Liver (tissue), 9 donors: Measurements from ENCODE around the gene ABHD2. TPM values are rescaled to one million over a fixed set of nuclear protein-coding genes. Genes with fewer than 3 reads are reported as not detected.

Source experiments
- DNase-seq: peaks from one replicate; pipeline ENCODE4 v3.0.0-alpha.2; 2017; ENCODE audit warnings: low spot score
- H3K27ac ChIP-seq, 2 donors: one replicate each; pipeline ENCODE4 v1.7.0; 2013; ENCODE audit warnings: inconsistent platforms in 2 of 2, low read length in 2 of 2, control low read depth in 1 of 2, low read depth in 1 of 2, mild to moderate bottlenecking in 1 of 2
- H3K27me3 ChIP-seq, 4 donors: one replicate each; pipeline versions ENCODE4 v1.6.1 to v1.7.0; 2013; ENCODE audit warnings: low read length in 3 of 4, inconsistent platforms in 1 of 4, mild to moderate bottlenecking in 1 of 4, moderate library complexity in 1 of 4; ENCODE audit not compliant: control insufficient read depth in 4 of 4, insufficient read depth in 4 of 4
- H3K36me3 ChIP-seq, 4 donors: one replicate each; pipeline versions ENCODE4 v1.6.1 to v1.7.0; 2013; ENCODE audit warnings: low read length in 3 of 4, mild to moderate bottlenecking in 3 of 4, low read depth in 1 of 4, moderate library complexity in 1 of 4; ENCODE audit not compliant: control insufficient read depth in 4 of 4, insufficient read depth in 3 of 4
- H3K4me1 ChIP-seq, 4 donors: one replicate each; pipeline versions ENCODE4 v1.6.1 to v1.7.0; 2013; ENCODE audit warnings: low read length in 3 of 4, mild to moderate bottlenecking in 3 of 4, moderate library complexity in 1 of 4; ENCODE audit not compliant: control insufficient read depth in 4 of 4, insufficient read depth in 4 of 4
- H3K4me3 ChIP-seq, 3 donors: one replicate each; pipeline versions ENCODE4 v1.6.1 to v1.7.0; 2013; ENCODE audit warnings: low read length in 3 of 3, control low read depth in 1 of 3, low read depth in 1 of 3, mild to moderate bottlenecking in 1 of 3
- H3K9ac ChIP-seq, 2 donors: one replicate each; pipeline ENCODE4 v1.7.0; 2013; ENCODE audit warnings: low read length in 2 of 2, mild to moderate bottlenecking in 2 of 2, moderate library complexity in 2 of 2, control low read depth in 1 of 2, low read depth in 1 of 2
- H3K9me3 ChIP-seq, 4 donors: one replicate each; pipeline versions ENCODE4 v1.6.1 to v1.7.0; 2013; ENCODE audit warnings: low read length in 3 of 4; ENCODE audit not compliant: control insufficient read depth in 4 of 4
- EGR1 ChIP-seq, 2 donors: IDR thresholded peaks; 2 replicates each; pipeline ENCODE4 v1.6.1; 2016 to 2018; ENCODE audit warnings: antibody characterized with exemption in 2 of 2, low read depth in 2 of 2
- FOXA1 ChIP-seq: IDR thresholded peaks from 2 replicates; pipeline ENCODE4 v1.6.1; 2016; ENCODE audit warnings: antibody characterized with exemption
- FOXA2 ChIP-seq: IDR thresholded peaks from 2 replicates; pipeline ENCODE4 v1.6.1; 2016; ENCODE audit warnings: antibody characterized with exemption
- GABPA ChIP-seq, 2 donors: IDR thresholded peaks in 1 of 2; conservative IDR thresholded peaks in 1 of 2; 2 replicates each; pipeline ENCODE4 v1.6.1; 2016; ENCODE audit warnings: antibody characterized with exemption in 2 of 2, mild to moderate bottlenecking in 1 of 2, moderate library complexity in 1 of 2
- HNF4A ChIP-seq, 2 donors: conservative IDR thresholded peaks; 2 replicates each; pipeline ENCODE4 v1.6.1; 2016; ENCODE audit warnings: antibody characterized with exemption in 2 of 2, mild to moderate bottlenecking in 2 of 2
- HNF4G ChIP-seq: IDR thresholded peaks from 2 replicates; pipeline ENCODE4 v1.6.1; 2016; ENCODE audit warnings: antibody characterized with exemption
- JUND ChIP-seq, 2 donors: IDR thresholded peaks; 2 replicates each; pipeline ENCODE4 v1.6.1; 2016; ENCODE audit warnings: antibody characterized with exemption in 2 of 2
- MAX ChIP-seq: IDR thresholded peaks from 2 replicates; pipeline ENCODE4 v1.6.1; 2016; ENCODE audit warnings: antibody characterized with exemption
- NR2F2 ChIP-seq: IDR thresholded peaks from 2 replicates; pipeline ENCODE4 v1.6.1; 2016; ENCODE audit warnings: antibody characterized with exemption
- RAD21 ChIP-seq, 2 donors: IDR thresholded peaks; 2 replicates each; pipeline ENCODE4 v1.6.1; 2016; ENCODE audit warnings: antibody characterized with exemption in 2 of 2, mild to moderate bottlenecking in 2 of 2
- RXRA ChIP-seq, 2 donors: IDR thresholded peaks; 2 replicates each; pipeline ENCODE4 v1.6.1; 2017 to 2018; ENCODE audit warnings: antibody characterized with exemption in 2 of 2, mild to moderate bottlenecking in 1 of 2
- SP1 ChIP-seq: IDR thresholded peaks from 2 replicates; pipeline ENCODE4 v1.6.1; 2018; ENCODE audit warnings: antibody characterized with exemption, mild to moderate bottlenecking
- WGBS: extraction: QIAGEN DNeasy Blood & Tissue Kit; methylation state at CpG from one replicate; pipeline ENCODE4 v1.1.7; 2013; 5-methylcytosine and 5-hydroxymethylcytosine counted together
- polyA plus RNA-seq, 2 donors: library from polyadenylated mRNA; stranded (reverse) in 1 of 2; unstranded in 1 of 2; fragments of 200-250 nt in 1 of 2; fragments of >200 nt in 1 of 2; fragmentation: Nextera tagmentation in 1 of 2; extraction: Ambion mirVana in 1 of 2; gene quantifications; one replicate each; pipeline versions ENCODE4 v1.2.1 to v1.2.3, GENCODE V29; 2013 to 2015
- total RNA-seq, 2 donors: library from RNA; depleted of rRNA; stranded (reverse); fragments of >200 nt; gene quantifications; one replicate each; pipeline ENCODE4 v1.2.3, GENCODE V29; 2014
- TF ChIP-seq, protein P1 (sequence below): IDR thresholded peaks from 2 replicates; pipeline ENCODE4 v1.6.1; 2016; ENCODE audit warnings: antibody characterized with exemption
- TF ChIP-seq, protein P2 (sequence below): IDR thresholded peaks from 2 replicates; pipeline ENCODE4 v1.6.1; 2016; ENCODE audit warnings: antibody characterized with exemption
- TF ChIP-seq, protein P3 (sequence below): fragments of 150-350 bp; IDR thresholded peaks from 2 replicates; pipeline ENCODE4 v1.5.1; 2017; ENCODE audit warnings: improper control_type of control experiment, low read depth, low read length; ENCODE audit not compliant: missing input control
- TF ChIP-seq, protein P4 (sequence below): IDR thresholded peaks from 2 replicates; pipeline ENCODE4 v1.6.1; 2016; ENCODE audit warnings: antibody characterized with exemption, mild to moderate bottlenecking
- donor health status: healthy.
- donor health status: healthy.
- donor health status: healthy.
- donor health status: healthy.
- donor health status: healthy.

Gene ABHD2
- total and polyA plus RNA-seq, 4 donors = 34.6 to 663 (median 65.1) TPM

- TF ChIP-seq, protein P1, sequence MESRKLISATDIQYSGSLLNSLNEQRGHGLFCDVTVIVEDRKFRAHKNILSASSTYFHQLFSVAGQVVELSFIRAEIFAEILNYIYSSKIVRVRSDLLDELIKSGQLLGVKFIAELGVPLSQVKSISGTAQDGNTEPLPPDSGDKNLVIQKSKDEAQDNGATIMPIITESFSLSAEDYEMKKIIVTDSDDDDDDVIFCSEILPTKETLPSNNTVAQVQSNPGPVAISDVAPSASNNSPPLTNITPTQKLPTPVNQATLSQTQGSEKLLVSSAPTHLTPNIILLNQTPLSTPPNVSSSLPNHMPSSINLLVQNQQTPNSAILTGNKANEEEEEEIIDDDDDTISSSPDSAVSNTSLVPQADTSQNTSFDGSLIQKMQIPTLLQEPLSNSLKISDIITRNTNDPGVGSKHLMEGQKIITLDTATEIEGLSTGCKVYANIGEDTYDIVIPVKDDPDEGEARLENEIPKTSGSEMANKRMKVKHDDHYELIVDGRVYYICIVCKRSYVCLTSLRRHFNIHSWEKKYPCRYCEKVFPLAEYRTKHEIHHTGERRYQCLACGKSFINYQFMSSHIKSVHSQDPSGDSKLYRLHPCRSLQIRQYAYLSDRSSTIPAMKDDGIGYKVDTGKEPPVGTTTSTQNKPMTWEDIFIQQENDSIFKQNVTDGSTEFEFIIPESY = peak; percentile 24
- TF ChIP-seq, protein P2, sequence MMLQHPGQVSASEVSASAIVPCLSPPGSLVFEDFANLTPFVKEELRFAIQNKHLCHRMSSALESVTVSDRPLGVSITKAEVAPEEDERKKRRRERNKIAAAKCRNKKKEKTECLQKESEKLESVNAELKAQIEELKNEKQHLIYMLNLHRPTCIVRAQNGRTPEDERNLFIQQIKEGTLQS = no peak
- TF ChIP-seq HNF4A (conservative IDR thresholded peaks at IDR 0.05) = no peak
- TF ChIP-seq EGR1 (IDR thresholded peaks at IDR 0.05; ENCODE audit: low read depth in 2 of 2) = no peak
- TF ChIP-seq JUND (IDR thresholded peaks at IDR 0.05) = peak in 1 of 2 donors; percentile 35
- no peak for TF ChIP-seq HNF4G
- TF ChIP-seq, protein P3, sequence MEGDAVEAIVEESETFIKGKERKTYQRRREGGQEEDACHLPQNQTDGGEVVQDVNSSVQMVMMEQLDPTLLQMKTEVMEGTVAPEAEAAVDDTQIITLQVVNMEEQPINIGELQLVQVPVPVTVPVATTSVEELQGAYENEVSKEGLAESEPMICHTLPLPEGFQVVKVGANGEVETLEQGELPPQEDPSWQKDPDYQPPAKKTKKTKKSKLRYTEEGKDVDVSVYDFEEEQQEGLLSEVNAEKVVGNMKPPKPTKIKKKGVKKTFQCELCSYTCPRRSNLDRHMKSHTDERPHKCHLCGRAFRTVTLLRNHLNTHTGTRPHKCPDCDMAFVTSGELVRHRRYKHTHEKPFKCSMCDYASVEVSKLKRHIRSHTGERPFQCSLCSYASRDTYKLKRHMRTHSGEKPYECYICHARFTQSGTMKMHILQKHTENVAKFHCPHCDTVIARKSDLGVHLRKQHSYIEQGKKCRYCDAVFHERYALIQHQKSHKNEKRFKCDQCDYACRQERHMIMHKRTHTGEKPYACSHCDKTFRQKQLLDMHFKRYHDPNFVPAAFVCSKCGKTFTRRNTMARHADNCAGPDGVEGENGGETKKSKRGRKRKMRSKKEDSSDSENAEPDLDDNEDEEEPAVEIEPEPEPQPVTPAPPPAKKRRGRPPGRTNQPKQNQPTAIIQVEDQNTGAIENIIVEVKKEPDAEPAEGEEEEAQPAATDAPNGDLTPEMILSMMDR = no peak
- peak; percentile 32 for TF ChIP-seq SP1
Observed at GRCh38 chr15:89090791-89091626, 2.8 kb downstream of the ABHD2 start (continued).

DNA sequence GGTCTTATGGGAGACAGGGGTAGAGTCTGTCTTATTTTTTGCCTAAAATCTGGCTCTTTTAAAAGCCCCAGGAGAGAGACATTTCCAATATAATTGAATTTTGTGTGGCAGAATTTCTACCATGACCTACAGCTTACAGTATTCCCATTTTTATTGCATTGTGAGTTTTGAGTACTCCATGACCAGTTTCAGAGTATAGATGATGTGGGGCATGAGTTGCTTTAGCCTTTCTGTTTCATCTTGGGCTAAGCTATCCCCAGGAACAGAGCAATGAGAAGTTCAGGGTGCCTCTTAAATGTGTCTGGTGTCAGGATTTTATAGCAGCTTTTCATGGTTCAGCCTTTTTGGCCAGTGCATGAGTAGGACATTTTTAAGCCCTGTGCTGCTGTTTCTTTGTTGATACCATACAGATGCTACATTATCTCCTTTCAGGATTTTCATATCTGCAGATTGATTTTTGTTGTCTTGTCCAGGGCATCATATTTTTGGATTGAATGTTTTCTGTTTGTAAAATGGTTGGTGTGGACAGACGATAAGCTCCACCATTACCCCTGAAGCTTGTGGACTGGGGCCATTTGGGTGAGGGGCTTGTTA, 3.5 kb downstream of the ABHD2 start:
- 36% methylated on average over 1 of the region's 1 CpG for whole genome bisulfite sequencing
- TF ChIP-seq FOXA2 = no peak
- no peak for TF ChIP-seq FOXA1
- TF ChIP-seq HNF4A (conservative IDR thresholded peaks at IDR 0.05) = no peak
- TF ChIP-seq GABPA (IDR thresholded peaks at IDR 0.05 in 1 of 2, conservative IDR thresholded peaks at IDR 0.05 in 1 of 2) = no peak
- no peak for TF ChIP-seq RAD21 (IDR thresholded peaks at IDR 0.05)
- TF ChIP-seq, protein P3 = no peak
- TF ChIP-seq, protein P4, sequence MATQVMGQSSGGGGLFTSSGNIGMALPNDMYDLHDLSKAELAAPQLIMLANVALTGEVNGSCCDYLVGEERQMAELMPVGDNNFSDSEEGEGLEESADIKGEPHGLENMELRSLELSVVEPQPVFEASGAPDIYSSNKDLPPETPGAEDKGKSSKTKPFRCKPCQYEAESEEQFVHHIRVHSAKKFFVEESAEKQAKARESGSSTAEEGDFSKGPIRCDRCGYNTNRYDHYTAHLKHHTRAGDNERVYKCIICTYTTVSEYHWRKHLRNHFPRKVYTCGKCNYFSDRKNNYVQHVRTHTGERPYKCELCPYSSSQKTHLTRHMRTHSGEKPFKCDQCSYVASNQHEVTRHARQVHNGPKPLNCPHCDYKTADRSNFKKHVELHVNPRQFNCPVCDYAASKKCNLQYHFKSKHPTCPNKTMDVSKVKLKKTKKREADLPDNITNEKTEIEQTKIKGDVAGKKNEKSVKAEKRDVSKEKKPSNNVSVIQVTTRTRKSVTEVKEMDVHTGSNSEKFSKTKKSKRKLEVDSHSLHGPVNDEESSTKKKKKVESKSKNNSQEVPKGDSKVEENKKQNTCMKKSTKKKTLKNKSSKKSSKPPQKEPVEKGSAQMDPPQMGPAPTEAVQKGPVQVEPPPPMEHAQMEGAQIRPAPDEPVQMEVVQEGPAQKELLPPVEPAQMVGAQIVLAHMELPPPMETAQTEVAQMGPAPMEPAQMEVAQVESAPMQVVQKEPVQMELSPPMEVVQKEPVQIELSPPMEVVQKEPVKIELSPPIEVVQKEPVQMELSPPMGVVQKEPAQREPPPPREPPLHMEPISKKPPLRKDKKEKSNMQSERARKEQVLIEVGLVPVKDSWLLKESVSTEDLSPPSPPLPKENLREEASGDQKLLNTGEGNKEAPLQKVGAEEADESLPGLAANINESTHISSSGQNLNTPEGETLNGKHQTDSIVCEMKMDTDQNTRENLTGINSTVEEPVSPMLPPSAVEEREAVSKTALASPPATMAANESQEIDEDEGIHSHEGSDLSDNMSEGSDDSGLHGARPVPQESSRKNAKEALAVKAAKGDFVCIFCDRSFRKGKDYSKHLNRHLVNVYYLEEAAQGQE = no peak
- TF ChIP-seq, protein P1 = no peak
- no peak for TF ChIP-seq EGR1 (IDR thresholded peaks at IDR 0.05; ENCODE audit: low read depth in 2 of 2)
- no peak for TF ChIP-seq MAX
- TF ChIP-seq RXRA (IDR thresholded peaks at IDR 0.05) = no peak
- TF ChIP-seq HNF4G = no peak
- no peak for TF ChIP-seq NR2F2
- peak overlapping the region; percentile 96 to 97 for H3K9ac ChIP-seq
- peak overlapping the region; percentile 16 to 88 (median 56) for H3K4me3 ChIP-seq
- no peak for DNase-seq
- H3K4me1 ChIP-seq = peaks cover 9 to 50% (median 24%) of the 10 kb centered on the region in 4 donors
- H3K27me3 ChIP-seq = no peaks in the 10 kb centered on the region
- H3K36me3 ChIP-seq = no peaks in the 10 kb centered on the region
- H3K9me3 ChIP-seq = no peaks in the 10 kb centered on the region
- peak overlapping the region; percentile 95 to 98 for H3K27ac ChIP-seq
